IPS-18c (cell line): ENCODE results near the gene CNTNAP5.
"Not testable (repeated sequence)": the region's sequence is repeated elsewhere in the genome, so short reads cannot be mapped to it uniquely, and the experiment has no call there.

Source experiments
- H3K4me3 ChIP-seq: 2 replicates; pipeline ENCODE4 v1.7.0; 2013; ENCODE audit warnings: low read depth, mild to moderate bottlenecking, low read length, moderate library complexity; ENCODE audit not compliant: insufficient read depth
- H3K9me3 ChIP-seq: one replicate; pipeline ENCODE4 v1.6.1; 2013; ENCODE audit warnings: mild to moderate bottlenecking, low read length, moderate library complexity; ENCODE audit not compliant: control insufficient read depth, insufficient read depth

Gene CNTNAP5

DNA sequence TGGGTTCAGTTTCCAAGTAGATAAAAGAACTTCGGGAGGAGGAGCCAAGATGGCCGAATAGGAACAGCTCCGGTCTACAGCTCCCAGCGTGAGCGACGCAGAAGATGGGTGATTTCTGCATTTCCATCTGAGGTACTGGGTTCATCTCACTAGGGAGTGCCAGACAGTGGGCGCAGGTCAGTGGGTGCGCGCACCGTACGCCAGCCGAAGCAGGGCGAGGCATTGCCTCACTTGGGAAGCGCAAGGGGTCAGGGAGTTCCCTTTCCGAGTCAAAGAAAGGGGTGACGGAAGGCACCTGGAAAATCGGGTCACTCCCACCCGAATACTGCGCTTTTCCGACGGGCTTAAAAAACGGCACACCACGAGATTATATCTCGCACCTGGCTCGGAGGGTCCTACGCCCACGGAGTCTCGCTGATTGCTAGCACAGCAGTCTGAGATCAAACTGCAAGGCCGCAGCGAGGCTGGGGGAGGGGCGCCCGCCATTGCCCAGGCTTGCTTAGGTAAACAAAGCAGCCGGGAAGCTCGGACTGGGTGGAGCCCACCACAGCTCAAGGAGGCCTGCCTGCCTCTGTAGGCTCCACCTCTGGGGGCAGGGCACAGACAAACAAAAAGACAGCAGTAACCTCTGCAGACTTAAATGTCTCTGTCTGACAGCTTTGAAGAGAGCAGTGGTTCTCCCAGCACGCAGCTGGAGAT, 382.9 kb downstream of the CNTNAP5 start:
- H3K9me3 ChIP-seq, result not testable (repeated sequence)

DNA sequence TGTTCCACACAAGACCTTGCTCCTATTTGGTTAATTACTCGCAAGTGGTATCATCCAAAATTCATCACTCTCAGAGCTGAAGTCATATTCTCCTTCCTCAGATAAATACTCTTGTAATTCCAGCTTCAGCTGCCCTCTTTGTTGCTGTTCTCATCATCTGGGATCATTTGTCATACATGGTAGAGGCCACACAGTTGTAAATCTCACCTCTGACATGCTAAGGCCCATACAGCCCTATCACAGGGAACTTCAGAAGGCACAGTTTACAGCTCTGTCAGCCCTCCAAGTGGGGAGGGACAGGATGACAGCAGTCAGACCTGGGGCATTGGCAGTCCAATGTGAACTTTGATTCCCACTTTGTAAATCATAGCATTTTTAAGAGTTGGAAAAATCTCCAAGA, 399.0 kb downstream of the CNTNAP5 start:
- Histone ChIP-seq H3K4me3 (no peak overlapping the region), H3K9me3 (no peaks in the 10 kb centered on the region)

More for the DNA sequence above, 382.9 kb downstream of the CNTNAP5 start:
- not testable (repeated sequence) for H3K4me3 ChIP-seq

GRCh38 chr2:124426122-124426521, 401.0 kb downstream of the CNTNAP5 start:
- no peak overlapping the region for H3K4me3 ChIP-seq
- no peaks in the 10 kb centered on the region for H3K9me3 ChIP-seq

- Histone ChIP-seq H3K4me3 (no peak overlapping the region; the same call in 1 of the 2 replicates), H3K9me3 (no peaks in the 10 kb centered on the region)
Measured at GRCh38 chr2:124426625-124427024, 401.5 kb downstream of the CNTNAP5 start.

GRCh38 chr2:124437811-124438210, 412.7 kb downstream of the CNTNAP5 start:
- H3K9me3 ChIP-seq, result no peaks in the 10 kb centered on the region
- no peak overlapping the region for H3K4me3 ChIP-seq

GRCh38 chr2:124450481-124450880, 425.4 kb downstream of the CNTNAP5 start:
- no peaks in the 10 kb centered on the region for H3K9me3 ChIP-seq
- H3K4me3 ChIP-seq, result no peak overlapping the region

DNA sequence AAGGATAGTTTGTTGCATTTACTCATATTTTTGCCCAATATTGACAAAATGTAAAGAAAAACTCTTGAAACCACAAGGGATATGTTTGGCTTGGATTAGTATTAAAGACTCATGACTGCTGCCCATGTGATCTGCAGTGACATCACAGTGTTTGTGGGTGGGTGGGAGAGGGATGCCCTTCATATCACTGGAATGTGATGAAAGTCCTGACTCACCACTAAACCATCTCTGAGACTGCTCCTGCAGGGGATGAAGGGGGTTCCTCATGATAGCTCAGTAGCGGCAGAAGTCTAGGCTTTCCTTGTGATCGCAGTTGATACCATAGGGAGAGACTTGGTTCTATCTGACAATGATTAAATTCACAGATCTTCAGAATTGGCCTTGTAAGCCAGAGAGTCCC, 451.2 kb downstream of the CNTNAP5 start:
- Histone ChIP-seq H3K9me3 (no peaks in the 10 kb centered on the region), H3K4me3 (no peak overlapping the region)

DNA sequence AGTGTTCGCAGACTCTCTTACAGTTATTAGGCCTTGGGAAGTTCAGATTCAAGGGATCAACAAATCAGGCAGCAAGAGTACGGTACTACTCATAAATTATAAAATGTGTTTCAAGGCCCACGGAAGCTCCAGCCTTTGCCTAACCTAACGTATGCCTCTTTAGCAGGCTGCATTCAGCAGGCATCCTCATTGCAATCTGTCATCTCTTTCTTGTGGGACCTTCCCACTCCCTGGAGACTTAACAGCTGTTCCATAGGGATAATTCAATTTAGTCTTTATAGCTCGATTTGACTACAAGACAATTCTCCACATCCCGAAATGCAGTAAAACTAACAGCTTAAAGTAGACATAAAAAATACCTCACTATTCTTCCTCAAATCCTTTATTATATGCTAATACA, 453.7 kb downstream of the CNTNAP5 start:
- no peak overlapping the region for H3K4me3 ChIP-seq
- no peaks in the 10 kb centered on the region for H3K9me3 ChIP-seq

- H3K4me3 ChIP-seq, result no peak overlapping the region
- H3K9me3 ChIP-seq, result no peaks in the 10 kb centered on the region
Measured at GRCh38 chr2:124480958-124481357, 455.9 kb downstream of the CNTNAP5 start.

DNA sequence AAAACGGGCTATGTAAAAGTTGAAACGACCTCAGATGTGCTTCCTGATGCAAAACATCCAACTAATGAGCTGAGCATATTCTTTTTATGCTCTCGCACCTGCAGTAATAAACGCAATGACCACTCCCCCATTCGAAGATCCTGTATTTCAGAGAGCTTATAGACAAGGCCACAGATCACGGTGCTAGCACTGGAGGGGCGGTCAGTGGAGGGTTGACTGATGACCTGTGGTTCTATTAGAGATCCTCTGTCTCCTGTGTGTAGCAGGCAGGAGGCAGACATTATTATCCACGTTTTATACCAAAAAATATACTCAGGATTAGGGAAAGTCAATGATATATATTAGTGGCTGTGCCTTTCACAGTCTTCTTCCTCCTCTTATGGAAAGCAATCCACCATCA, 457.0 kb downstream of the CNTNAP5 start:
- Histone ChIP-seq H3K9me3 (no peaks in the 10 kb centered on the region), H3K4me3 (no peak overlapping the region)

DNA sequence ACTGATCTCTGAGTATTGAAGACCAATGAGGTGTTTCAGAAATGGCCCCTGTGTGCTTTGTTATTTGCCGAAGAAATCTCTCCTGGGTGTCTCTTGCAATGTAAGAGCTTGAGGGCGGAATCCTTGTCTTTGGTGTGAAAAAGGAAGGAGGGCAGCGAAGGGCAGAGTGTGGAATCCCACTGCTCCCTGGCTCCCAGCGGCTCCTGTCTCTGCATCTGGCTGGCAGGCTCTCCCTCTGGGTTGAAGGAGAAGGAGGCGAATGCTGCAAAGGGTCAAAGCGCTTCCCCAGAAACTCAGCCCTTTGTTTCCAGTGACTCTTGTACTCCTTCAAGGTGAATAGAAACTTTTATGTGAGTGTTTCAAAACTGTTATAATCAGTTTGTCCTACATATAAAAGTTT, 457.5 kb downstream of the CNTNAP5 start:
- H3K9me3 ChIP-seq, result no peaks in the 10 kb centered on the region
- H3K4me3 ChIP-seq, result no peak overlapping the region

DNA sequence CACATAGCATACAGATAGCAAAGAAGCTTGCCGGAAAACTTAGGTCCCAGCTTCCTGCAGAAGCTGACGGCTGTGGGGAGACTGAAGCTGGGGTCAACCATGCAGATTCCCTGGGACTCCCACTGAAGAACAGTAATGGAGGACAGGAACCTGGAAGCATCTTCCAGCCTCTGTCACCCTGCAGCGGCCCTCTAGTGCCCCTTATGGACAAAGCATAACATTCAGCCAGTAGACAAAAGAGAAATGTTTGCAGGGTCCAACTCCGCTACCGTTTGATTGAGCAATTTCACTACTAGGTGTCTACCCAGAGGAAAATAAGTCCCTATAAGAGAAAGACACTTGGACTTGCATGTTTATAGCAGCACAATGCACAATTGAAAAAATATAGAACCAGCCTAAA, 460.6 kb downstream of the CNTNAP5 start:
- no peaks in the 10 kb centered on the region for H3K9me3 ChIP-seq
- H3K4me3 ChIP-seq, result no peak overlapping the region

- Histone ChIP-seq H3K9me3 (no peaks in the 10 kb centered on the region), H3K4me3 (no peak overlapping the region)
Measured at GRCh38 chr2:124489686-124490085, 464.6 kb downstream of the CNTNAP5 start.

DNA sequence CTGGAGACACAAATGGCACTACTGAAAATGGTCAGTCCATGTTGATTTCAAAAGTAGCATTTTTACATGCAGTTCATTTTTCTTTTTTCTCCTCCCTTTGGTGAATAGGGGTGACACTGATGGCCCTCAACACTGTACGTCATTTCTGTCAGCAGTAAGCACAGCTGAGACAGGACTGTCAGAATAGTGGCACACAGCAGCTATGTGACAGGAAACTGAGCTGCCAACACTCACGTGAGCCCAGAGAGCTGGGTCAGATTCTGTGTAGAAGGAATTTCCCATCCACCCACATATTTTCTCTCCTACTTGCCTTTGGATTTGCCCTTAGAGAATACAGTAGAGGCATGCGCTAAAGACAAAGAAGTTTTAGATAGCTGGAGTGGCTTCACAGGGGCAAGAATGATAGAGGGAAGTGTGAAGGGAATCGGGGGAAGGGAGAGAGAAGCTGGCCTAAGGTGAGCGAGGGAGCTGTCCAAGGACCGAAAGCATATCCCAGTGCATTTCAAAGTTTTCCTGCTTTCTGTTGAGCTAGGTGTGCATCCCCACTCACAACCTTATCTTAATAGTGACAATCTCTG, 476.6 kb downstream of the CNTNAP5 start:
- Histone ChIP-seq H3K9me3 (no peaks in the 10 kb centered on the region), H3K4me3 (no peak overlapping the region)

GRCh38 chr2:124514236-124514635, 489.1 kb downstream of the CNTNAP5 start:
- Histone ChIP-seq H3K9me3 (no peaks in the 10 kb centered on the region), H3K4me3 (no peak overlapping the region)

GRCh38 chr2:124520953-124521352, 495.9 kb downstream of the CNTNAP5 start:
- no peak overlapping the region for H3K4me3 ChIP-seq
- H3K9me3 ChIP-seq, result peaks cover 2% of the 10 kb centered on the region

DNA sequence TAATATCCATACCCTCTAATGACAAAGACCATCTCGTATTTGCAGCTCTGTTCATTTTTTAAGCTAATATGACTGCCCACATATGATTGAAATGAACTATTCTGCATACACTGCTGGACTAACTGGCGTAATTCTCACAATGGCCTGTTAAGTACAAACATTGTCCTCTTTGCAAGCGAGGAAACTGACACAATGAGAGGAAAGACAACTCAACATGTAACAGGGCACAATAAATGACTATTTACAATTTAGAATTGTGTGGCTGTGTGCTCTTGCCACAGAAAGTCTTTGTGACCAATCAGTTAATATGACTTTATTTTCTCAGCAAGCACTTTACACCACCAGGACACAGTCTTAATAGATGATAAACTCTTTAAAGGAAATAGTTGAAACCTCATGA, 498.0 kb downstream of the CNTNAP5 start:
- Histone ChIP-seq H3K9me3 (peaks cover 2% of the 10 kb centered on the region), H3K4me3 (no peak overlapping the region)

DNA sequence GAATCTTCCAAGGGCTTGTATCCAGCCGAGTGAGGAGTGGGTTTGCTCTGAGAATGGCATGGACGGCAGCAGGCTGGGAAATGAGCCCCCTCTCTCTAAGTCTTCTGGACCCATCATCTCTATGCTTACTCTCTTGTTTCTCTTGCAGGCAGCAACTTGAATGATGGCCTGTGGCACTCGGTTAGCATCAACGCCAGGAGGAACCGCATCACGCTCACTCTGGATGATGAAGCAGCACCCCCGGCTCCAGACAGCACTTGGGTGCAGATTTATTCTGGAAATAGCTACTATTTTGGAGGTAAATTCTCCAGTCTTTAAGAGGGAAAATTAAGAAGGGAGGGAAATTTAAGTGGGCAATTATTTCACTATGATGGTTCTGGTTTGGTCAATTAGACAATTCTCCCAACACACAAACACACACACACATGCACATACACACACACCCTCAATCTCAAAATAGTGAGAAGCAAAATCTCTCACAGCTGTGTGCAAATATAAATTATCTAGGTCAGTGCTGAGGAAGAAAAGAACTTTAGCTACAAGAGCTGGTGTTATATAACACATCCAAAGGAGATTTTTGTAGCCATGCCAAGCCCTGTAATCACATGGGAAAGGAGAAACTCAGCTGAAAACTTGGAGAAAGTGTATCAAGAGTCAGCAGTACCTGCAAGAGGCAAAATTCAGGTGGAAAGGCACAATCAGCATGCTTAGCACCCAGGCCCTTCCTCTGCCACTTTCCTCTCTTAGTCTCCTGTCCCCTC, 499.2 kb downstream of the CNTNAP5 start:
- peaks cover 2% of the 10 kb centered on the region for H3K9me3 ChIP-seq
- no peak overlapping the region for H3K4me3 ChIP-seq
